Measurements from ENCODE around the gene C1orf159.

The C1orf159 gene

DNA sequence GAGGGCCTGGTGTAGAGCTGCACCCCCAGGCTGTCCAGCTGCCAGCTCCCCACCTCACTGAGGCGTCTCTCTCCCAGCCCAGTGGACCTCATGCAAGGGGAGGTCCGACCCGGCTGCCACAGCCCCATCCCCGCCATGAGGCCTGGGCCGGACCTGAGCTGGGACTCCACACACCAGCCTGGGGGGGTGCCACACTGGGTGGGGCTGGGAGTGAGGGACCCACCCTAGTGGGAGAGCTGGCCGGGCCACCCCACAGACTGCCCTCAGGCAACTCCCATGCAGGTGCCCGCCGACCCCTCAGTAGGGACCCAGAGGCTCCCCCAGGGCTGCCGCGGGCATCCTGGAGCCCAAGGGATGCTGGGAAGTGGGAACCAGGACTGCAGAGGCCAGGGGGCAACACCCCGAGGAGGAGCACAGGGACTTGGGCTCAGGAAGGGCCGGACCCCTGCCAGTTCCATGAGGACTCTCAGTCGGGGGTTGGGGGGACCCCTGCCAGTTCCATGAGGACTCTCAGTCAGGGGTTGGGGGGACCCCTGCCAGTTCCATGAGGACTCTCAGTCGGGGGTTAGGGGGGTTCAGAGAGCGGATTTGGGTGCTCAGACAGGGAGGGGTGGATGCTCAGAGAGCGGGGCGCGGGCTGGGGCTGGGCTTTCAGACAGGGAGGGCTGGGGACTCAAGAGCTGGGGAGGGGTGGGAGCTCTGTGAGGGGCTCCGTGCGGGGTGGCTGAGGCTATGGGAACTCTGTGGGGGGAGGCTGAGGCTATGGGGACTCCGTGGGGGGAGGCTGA is 40.5 kb downstream of the C1orf159 start:
- TF ChIP-seq TAF1 (IDR thresholded peaks at IDR 0.05; ENCODE audit: low read depth) (no peak), FOXM1 (IDR thresholded peaks at IDR 0.05; ENCODE audit: borderline replicate concordance, low read depth) (no peak), ZBTB7A (IDR thresholded peaks at IDR 0.05; ENCODE audit: low read depth) (peak; percentile 37; the same call in 1 of the 2 replicates)
- TF ChIP-seq, protein P1, sequence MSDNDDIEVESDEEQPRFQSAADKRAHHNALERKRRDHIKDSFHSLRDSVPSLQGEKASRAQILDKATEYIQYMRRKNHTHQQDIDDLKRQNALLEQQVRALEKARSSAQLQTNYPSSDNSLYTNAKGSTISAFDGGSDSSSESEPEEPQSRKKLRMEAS (IDR thresholded peaks at IDR 0.05): no peak

DNA sequence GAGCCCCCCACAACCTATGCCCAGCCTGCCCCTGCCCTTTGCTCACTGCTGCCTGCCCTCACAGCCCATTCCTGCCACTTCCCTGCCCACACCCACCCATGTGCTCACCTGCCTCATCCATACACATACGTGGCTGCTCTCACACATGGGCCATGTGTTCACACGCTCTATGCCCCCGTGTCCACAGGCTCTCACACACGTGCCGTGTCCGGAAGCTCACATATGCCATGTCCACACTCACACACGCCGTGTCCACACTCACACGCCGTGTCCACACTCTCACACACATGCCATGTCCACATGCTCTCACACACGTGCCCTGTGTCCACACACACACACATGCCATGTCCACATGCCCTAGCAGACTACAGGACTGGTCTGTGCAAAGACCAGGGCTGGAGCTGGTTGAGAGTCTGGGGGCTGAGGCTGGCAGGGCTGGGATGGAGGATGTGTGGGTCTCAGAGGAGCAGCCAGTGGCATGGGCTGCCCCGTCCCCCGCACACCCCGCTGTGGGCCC is 41.2 kb downstream of the C1orf159 start:
- no peak for TF ChIP-seq NFIC (IDR thresholded peaks at IDR 0.05)
- no peak for TF ChIP-seq EGR1 (IDR thresholded peaks at IDR 0.05)
- TF ChIP-seq RAD21 (IDR thresholded peaks at IDR 0.05; ENCODE audit: low read depth): no peak
- TF ChIP-seq, protein P2, sequence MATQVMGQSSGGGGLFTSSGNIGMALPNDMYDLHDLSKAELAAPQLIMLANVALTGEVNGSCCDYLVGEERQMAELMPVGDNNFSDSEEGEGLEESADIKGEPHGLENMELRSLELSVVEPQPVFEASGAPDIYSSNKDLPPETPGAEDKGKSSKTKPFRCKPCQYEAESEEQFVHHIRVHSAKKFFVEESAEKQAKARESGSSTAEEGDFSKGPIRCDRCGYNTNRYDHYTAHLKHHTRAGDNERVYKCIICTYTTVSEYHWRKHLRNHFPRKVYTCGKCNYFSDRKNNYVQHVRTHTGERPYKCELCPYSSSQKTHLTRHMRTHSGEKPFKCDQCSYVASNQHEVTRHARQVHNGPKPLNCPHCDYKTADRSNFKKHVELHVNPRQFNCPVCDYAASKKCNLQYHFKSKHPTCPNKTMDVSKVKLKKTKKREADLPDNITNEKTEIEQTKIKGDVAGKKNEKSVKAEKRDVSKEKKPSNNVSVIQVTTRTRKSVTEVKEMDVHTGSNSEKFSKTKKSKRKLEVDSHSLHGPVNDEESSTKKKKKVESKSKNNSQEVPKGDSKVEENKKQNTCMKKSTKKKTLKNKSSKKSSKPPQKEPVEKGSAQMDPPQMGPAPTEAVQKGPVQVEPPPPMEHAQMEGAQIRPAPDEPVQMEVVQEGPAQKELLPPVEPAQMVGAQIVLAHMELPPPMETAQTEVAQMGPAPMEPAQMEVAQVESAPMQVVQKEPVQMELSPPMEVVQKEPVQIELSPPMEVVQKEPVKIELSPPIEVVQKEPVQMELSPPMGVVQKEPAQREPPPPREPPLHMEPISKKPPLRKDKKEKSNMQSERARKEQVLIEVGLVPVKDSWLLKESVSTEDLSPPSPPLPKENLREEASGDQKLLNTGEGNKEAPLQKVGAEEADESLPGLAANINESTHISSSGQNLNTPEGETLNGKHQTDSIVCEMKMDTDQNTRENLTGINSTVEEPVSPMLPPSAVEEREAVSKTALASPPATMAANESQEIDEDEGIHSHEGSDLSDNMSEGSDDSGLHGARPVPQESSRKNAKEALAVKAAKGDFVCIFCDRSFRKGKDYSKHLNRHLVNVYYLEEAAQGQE (IDR thresholded peaks at IDR 0.05; ENCODE audit: low read depth): no peak
- no peak for TF ChIP-seq ZBTB7A (IDR thresholded peaks at IDR 0.05; ENCODE audit: low read depth)

DNA sequence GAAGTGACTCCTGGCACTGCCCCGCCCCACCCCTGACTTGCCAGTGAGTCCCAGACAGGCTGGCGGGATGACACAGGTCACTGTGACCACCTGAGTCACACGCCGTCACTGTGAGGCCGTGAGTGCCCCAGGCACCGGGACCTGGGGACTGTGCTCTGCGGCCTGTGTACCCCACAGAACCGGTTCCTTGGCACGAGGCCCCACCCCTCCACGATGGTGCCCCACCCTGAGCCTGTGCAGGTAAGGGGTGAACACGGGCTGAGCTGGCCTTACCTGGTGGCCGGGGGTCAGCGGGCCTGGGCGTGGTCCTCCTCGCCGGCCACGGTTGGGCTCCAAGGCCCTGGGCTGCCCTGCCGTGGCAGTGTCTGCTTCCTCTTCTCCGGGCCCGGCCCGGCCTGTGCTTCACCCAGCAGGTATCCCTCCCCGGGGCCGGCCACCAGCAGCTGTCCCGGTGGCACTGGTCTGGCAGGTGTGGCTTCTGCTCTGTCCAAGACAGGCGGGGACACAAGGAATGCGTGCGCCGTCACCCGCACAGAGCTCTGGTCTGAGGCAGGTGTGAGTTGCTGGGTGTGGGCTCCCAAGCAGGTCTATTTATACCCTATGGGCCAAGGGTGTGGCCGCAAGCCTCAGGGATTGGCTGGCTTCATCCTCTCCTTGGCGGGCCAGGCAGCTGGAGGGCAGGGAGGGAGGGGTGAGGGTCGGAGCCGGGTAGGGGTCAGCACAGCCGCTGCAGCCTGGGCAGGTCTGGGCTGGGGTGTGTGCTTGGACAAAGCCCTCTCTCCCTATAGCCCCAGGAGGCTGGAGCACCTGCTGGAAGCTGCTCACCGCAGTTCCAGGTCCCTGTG is 41.9 kb downstream of the C1orf159 start, which contains the start of gene RNF223:
RNF223 (minus strand) TSS at position 564 of the 845 bp plus-strand sequence. CDS start 1,740 bp downstream, outside the sequence.
- TF ChIP-seq TCF12 (IDR thresholded peaks at IDR 0.05; ENCODE audit: low read depth) (peak; percentile 80), TAF1 (IDR thresholded peaks at IDR 0.05; ENCODE audit: low read depth) (no peak), RAD21 (IDR thresholded peaks at IDR 0.05; ENCODE audit: low read depth) (no peak), ZBTB7A (IDR thresholded peaks at IDR 0.05; ENCODE audit: low read depth) (peak; percentile 53), CEBPB (IDR thresholded peaks at IDR 0.05) (no peak), YY1 (IDR thresholded peaks at IDR 0.05; ENCODE audit: low read depth) (no peak; the same call in 1 of the 2 replicates), CREB1 (IDR thresholded peaks at IDR 0.05; ENCODE audit: low read depth) (0 out of 2 replicates have a peak, but pooled peaks have one; percentile 7), FOXM1 (IDR thresholded peaks at IDR 0.05; ENCODE audit: borderline replicate concordance, low read depth) (no peak), NFIC (IDR thresholded peaks at IDR 0.05) (peak; percentile 44; the same call in 1 of the 2 replicates), TEAD4 (IDR thresholded peaks at IDR 0.05) (no peak; the same call in 1 of the 2 replicates), EP300 (IDR thresholded peaks at IDR 0.05; ENCODE audit: borderline replicate concordance) (no peak)
- TF ChIP-seq, protein P1 (IDR thresholded peaks at IDR 0.05): peak; percentile 69
- TF ChIP-seq, protein P2 (IDR thresholded peaks at IDR 0.05; ENCODE audit: low read depth): no peak

DNA sequence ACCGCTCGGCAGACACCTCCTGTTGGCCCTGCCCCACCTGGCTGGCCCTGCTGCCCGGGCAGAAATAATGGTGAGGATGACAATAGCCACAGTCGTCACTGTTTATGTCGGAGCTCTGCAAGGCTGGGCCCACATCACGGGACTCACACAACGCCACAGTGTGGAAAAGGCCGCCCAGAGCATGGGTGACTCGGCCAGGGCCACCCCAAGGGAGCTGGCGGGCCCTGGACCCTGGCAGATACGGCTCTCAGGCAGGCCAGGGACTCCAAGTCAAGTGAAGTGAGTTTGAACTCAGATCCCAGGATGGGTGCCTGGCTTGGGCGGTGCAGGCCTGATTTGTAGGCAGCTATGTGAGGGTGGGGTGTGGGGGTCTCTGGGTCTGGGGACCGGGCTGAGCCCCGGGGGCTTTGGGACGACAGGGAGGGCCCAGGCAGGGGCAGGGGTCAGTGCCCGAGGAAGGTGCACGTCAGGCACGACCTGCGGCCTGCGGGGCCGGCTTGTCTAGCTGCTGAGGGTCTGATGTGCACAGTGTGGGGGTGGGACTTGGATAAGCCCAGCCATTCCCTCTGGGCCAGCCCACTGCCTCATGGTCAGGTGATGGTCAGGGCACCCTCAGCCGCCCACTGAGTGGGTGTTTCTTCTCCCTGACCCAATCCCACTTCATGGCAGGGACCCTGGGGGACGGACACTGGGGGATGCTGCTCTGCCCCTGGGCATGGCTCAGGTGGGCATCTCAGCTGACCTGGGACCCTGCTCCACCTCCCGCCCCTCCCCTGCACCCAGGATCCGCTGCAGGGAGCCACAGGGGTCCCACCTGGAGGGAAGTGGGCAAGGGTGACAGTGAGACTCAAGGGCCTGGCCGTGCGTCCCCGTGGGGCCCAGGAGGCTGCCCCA is 42.8 kb downstream of the C1orf159 start:
- TF ChIP-seq CREB1 (IDR thresholded peaks at IDR 0.05; ENCODE audit: low read depth) (no peak), EP300 (IDR thresholded peaks at IDR 0.05; ENCODE audit: borderline replicate concordance) (no peak), CEBPB (IDR thresholded peaks at IDR 0.05) (no peak), TCF12 (IDR thresholded peaks at IDR 0.05; ENCODE audit: low read depth) (no peak), NFIC (IDR thresholded peaks at IDR 0.05) (no peak), TAF1 (IDR thresholded peaks at IDR 0.05; ENCODE audit: low read depth) (no peak), FOXM1 (IDR thresholded peaks at IDR 0.05; ENCODE audit: borderline replicate concordance, low read depth) (no peak), YY1 (IDR thresholded peaks at IDR 0.05; ENCODE audit: low read depth) (no peak), EGR1 (IDR thresholded peaks at IDR 0.05) (no peak), RAD21 (IDR thresholded peaks at IDR 0.05; ENCODE audit: low read depth) (no peak), ZBTB7A (IDR thresholded peaks at IDR 0.05; ENCODE audit: low read depth) (no peak), TEAD4 (IDR thresholded peaks at IDR 0.05) (no peak)
- TF ChIP-seq, protein P2 (IDR thresholded peaks at IDR 0.05; ENCODE audit: low read depth): no peak
- TF ChIP-seq, protein P3, sequence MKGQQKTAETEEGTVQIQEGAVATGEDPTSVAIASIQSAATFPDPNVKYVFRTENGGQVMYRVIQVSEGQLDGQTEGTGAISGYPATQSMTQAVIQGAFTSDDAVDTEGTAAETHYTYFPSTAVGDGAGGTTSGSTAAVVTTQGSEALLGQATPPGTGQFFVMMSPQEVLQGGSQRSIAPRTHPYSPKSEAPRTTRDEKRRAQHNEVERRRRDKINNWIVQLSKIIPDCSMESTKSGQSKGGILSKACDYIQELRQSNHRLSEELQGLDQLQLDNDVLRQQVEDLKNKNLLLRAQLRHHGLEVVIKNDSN (IDR thresholded peaks at IDR 0.05): no peak
- TF ChIP-seq, protein P1 (IDR thresholded peaks at IDR 0.05): no peak

Measured in Ishikawa (cell line).